HEK293T (cell line): Measurements from ENCODE around the gene CSNK1D.

Experiments used
- BHLHE40 ChIP-seq: fragments of 450-650 bp; IDR thresholded peaks from 2 replicates; pipeline ENCODE4 v1.6.1; 2016; ENCODE audit warnings: mild to moderate bottlenecking, moderate library complexity, borderline replicate concordance
- FOXK2 ChIP-seq: fragments of 450-650 bp; IDR thresholded peaks from 2 replicates; pipeline ENCODE4 v1.6.1; 2016; ENCODE audit warnings: mild to moderate bottlenecking
- FOXM1 ChIP-seq: fragments of 450-650 bp; IDR thresholded peaks from 2 replicates; pipeline ENCODE4 v1.6.1; 2017; ENCODE audit warnings: mild to moderate bottlenecking, borderline replicate concordance
- TARDBP ChIP-seq: fragments of 450-650 bp; IDR thresholded peaks from 2 replicates; pipeline ENCODE4 v1.6.1; 2016

- TF ChIP-seq BHLHE40, result no peak
- TF ChIP-seq FOXM1, result no peak
- no peak for TF ChIP-seq TARDBP
- TF ChIP-seq FOXK2, result no peak
Observed at GRCh38 chr17:82302991-82303943, 29.8 kb upstream of the CSNK1D start.
